Activated T-helper 2 cell treated with anti-CD3 and anti-CD28 coated beads, Interferon-gamma antibody, Interleukin-2, Interleukin-4, amounts not matched to agents 10 μg/mL and 5 μg/mL and 100 μg/mL, durations not matched to agents 14 hours and 24 hours and 36 hours (primary cell): ENCODE results near the gene SFI1. TPM values are rescaled to one million over a fixed set of nuclear protein-coding genes. Genes with fewer than 3 reads are reported as not detected.
"Not testable (repeated sequence)": the region's sequence is repeated elsewhere in the genome, so short reads cannot be mapped to it uniquely, and the experiment has no call there.

Source experiments
- DNase-seq: peaks from one replicate; pipeline ENCODE4 v3.0.0; 2021; ENCODE audit warnings: low spot score
- H3K27ac Mint-ChIP-seq: one replicate; pipeline ENCODE4 v1.8.0; 2021; ENCODE audit warnings: mixed read lengths
- H3K27me3 Mint-ChIP-seq: one replicate; pipeline ENCODE4 v1.8.0; 2021; ENCODE audit warnings: low read depth, mixed read lengths
- H3K36me3 Mint-ChIP-seq: one replicate; pipeline ENCODE4 v1.8.0; 2021; ENCODE audit warnings: low read depth, mixed read lengths
- H3K4me1 Mint-ChIP-seq: one replicate; pipeline ENCODE4 v1.8.0; 2021; ENCODE audit warnings: low read depth, mixed read lengths
- H3K4me3 Mint-ChIP-seq: one replicate; pipeline ENCODE4 v1.8.0; 2021; ENCODE audit warnings: low read depth, mild to moderate bottlenecking, moderate library complexity, mixed read lengths
- H3K9me3 Mint-ChIP-seq: one replicate; pipeline ENCODE4 v1.8.0; 2021; ENCODE audit warnings: mixed read lengths
- intact Hi-C: fragments of 100-400 bp; cut with micrococcal nuclease; formaldehyde crosslinking; loops from one replicate; pipeline ENCODE4 v1.15.1; 2023
- total RNA-seq: library from RNA; stranded (reverse); gene quantifications from 2 replicates; pipeline ENCODE4 v1.2.3, GENCODE V29; 2022

SFI1 gene
- total RNA-seq, 1 donor from 2014 or later, result 409 TPM

DNA sequence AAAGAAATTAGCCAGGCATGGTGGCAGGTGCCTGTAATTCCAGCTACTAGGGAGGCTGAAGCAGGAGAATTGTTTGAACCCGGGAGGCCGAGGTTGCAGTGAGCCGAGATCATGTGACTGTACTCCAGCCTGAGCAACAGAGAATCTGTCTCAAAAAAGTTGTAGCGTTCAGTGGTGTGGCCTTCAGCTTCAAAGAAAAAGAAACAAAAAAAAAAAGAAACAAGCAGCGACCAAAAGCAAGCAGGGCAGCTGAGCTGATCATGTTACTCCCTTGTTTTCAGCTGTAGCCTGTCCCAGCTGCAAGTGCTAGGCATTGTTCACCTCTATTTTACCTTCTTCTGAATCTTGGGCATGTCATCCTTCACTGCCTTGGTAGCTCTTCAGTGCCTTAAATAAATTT lies 37.0 kb downstream of the SFI1 start:
- no peak overlapping the region for H3K4me3 Mint-ChIP-seq
- H3K27me3 Mint-ChIP-seq, result no peaks in the 10 kb centered on the region
- peak overlapping the region; percentile 88 for H3K27ac Mint-ChIP-seq
- peaks cover 76% of the 10 kb centered on the region for H3K36me3 Mint-ChIP-seq
- intact Hi-C loops, result no loop called here
- no peak for DNase-seq
- no peaks in the 10 kb centered on the region for H3K9me3 Mint-ChIP-seq
- peaks cover 65% of the 10 kb centered on the region for H3K4me1 Mint-ChIP-seq

DNA sequence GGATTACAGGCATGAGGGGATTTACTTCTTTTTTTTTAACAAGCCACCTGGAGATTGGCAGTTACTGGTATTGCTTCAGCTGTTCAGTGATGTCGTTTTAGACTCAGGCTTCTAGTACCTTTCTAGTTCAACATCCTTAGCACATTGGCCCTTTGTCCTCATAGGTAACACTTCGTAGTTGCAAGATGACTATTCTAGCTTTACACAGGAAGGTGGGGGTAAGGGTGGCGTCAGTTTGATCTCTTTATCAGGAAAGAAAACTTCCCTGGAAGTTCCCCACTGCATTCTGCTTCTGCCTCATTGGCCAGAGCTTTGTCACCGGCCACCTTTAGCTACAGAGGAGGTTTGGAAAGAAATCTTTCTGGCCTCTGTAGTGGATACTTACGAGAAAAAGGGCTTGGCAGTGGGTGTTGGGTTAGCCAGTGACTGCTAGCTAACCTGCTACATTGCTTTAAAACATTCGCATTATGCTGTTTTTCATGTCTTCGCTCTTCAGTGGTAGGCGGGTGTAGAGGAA lies 40.7 kb downstream of the SFI1 start:
- intact Hi-C loops, result loop anchor here (1.0 to 5.0 kb wide), 5 partner anchors 11 to 245 kb away; partner anchors contain the start of genes PIK3IP1 and SFI1
- Mint-ChIP-seq H3K27me3 (no peaks in the 10 kb centered on the region), H3K27ac (peak overlapping the region; percentile 99), H3K4me1 (peaks cover 60% of the 10 kb centered on the region), H3K36me3 (peaks cover 73% of the 10 kb centered on the region), H3K9me3 (no peaks in the 10 kb centered on the region), H3K4me3 (peak overlapping the region; percentile 64)
- DNase-seq, result peak; percentile 26

DNA sequence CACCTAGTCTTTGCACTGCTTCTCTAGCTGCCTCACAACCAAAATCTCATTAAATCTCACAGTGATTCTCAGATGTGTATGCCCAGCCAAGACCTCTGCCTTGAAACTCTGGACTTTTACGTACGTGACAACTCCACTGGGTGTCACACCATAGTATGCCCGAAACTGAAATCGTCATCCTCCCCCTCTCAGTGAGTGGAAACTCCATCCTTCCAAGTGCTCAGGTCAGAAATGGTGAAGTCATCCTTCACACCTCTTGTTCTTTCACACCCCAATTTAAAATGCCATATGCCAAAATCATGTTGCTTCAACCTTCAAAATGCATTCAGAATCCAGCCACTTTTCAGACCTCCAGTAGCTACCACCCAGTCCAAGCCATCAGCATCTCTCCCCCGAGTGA lies 42.5 kb downstream of the SFI1 start:
- DNase-seq, result peak; percentile 18
- Mint-ChIP-seq H3K9me3 (no peaks in the 10 kb centered on the region), H3K36me3 (peaks cover 61% of the 10 kb centered on the region), H3K4me3 (peak overlapping the region; percentile 70), H3K27ac (peak overlapping the region; percentile 99), H3K27me3 (no peaks in the 10 kb centered on the region), H3K4me1 (peaks cover 45% of the 10 kb centered on the region)
- intact Hi-C loops, result loop anchor here (5.0 kb wide), 2 partner anchors 93 to 247 kb away; partner anchors contain the start of gene PIK3IP1

DNA sequence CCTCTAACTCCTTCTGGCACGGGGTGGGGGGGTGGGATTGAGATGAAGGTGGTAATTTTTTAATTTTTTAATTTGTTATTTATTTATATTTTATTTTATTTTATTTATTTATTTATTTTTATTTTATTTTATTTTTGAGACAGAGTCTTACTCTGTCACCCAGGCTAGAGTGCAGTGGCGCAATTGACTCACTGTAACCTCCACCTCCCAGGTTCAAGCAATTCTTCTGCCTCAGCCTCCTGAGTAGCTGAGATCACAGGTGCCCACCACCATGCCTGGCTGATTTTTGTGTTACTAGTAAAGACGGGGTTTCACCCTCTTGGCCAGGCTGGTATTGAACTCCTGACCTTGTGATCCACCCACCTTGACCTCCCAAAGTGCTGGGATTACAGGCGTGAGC lies 43.8 kb downstream of the SFI1 start:
- Mint-ChIP-seq H3K4me1 (peaks cover 39% of the 10 kb centered on the region), H3K27ac (peak overlapping the region; percentile 93), H3K36me3 (peaks cover 59% of the 10 kb centered on the region)
- intact Hi-C loops, H3K9me3 Mint-ChIP-seq, DNase-seq, H3K27me3 Mint-ChIP-seq, H3K4me3 Mint-ChIP-seq: not testable (repeated sequence)

DNA sequence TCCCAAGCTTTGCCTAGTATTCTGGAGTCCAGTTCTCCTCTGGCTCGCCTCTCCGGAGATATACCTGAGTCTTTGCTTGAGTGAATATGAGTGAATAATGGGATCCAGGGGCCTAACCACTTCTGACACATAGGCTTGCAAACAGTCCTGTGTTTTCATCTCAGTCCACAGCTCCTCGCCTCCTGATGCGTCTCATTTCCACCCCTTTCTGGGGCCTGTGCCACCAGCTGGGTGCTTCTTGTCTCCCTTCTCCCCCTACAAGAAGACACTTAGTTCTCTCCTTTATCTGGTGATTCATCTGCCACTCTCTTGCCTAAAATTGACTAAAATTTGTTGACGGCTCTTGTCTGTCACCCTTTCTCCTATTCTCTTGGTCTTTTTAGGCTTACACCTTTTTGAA lies 44.6 kb downstream of the SFI1 start:
- Mint-ChIP-seq H3K36me3 (peaks cover 62% of the 10 kb centered on the region), H3K9me3 (no peaks in the 10 kb centered on the region), H3K4me3 (no peak overlapping the region), H3K4me1 (peaks cover 35% of the 10 kb centered on the region), H3K27ac (peak overlapping the region; percentile 93), H3K27me3 (no peaks in the 10 kb centered on the region)
- DNase-seq, result no peak
- intact Hi-C loops, result no loop called here

DNA sequence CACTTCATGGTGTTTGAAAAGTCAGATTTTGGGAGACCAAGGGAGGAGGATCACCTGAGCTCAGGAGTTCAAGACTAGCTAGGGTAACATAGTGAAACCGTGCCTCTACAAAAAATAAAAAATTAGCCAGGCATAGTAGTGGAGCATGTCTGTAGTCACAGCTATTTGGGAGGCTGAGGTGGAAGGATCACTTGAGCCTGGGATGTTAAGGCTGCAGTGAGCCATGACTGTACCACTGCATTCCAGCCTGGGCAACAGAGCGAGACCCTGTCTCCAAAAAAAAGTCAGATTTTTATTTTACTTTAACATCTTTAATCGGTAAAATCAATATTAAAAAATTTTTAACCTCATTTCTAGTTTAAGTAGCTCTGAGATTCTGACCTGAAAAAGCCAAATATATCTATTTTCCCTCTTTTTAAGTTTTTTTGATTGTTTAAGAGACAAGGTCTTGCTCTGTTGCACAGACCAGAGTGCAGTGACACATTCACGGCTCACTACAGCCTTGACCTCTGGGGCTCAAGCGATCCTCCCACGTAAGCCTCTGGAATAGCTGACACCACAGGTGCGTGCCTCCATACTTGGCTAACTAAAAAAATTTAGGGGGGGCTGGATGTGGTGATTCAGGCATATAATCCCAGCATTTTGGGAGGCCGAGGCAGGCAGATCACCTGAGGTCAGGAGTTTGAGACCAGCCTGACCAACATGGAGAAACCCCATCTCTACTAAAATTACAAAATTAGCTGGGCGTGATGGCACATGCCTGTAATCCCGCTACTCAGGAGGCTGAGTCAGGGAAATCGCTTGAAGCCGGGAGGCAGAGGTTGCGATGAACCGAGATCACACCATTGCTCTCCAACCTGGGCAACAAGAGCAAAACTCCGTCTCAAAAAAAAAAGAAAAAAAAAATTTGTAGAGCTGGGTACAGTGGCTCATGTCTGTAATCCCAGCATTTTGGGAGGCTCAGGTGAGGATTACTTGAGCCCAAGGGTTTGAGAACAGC lies 48.4 kb downstream of the SFI1 start:
- peaks cover 65% of the 10 kb centered on the region for H3K36me3 Mint-ChIP-seq
- no peak overlapping the region for H3K27ac Mint-ChIP-seq
- DNase-seq, result no peak
- H3K4me3 Mint-ChIP-seq, result no peak overlapping the region
- no peaks in the 10 kb centered on the region for H3K27me3 Mint-ChIP-seq
- intact Hi-C loops, result no loop called here
- H3K9me3 Mint-ChIP-seq, result no peaks in the 10 kb centered on the region
- peaks cover 14% of the 10 kb centered on the region for H3K4me1 Mint-ChIP-seq

DNA sequence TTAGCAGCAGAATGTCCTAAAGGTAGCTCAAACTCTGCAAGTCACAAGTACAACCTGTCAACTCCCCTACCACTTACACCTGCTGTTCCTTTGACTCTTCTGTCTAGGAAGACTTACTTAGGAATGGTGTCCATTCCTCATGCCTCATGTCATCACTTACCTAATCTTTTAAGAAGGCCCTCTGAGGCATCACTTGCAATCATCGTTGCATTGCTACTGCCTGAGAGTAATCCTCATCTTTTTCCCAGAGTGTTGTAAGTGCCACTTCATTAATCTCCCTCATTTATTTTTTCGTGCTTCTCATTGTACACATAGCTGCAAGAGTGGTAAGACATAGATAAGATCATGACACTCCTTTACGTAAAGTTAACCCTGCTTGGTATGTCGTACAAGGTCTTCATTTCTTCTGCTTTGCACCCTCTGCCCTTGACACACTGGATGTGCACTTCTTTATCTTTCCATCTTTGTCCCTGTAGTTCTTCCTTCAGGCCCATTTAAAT lies 54.6 kb downstream of the SFI1 start:
- no peak for DNase-seq
- no peaks in the 10 kb centered on the region for H3K9me3 Mint-ChIP-seq
- intact Hi-C loops, result no loop called here
- peaks cover 28% of the 10 kb centered on the region for H3K4me1 Mint-ChIP-seq
- no peak overlapping the region for H3K4me3 Mint-ChIP-seq
- peak overlapping the region; percentile 63 for H3K27ac Mint-ChIP-seq
- H3K36me3 Mint-ChIP-seq, result peaks cover 69% of the 10 kb centered on the region
- H3K27me3 Mint-ChIP-seq, result no peaks in the 10 kb centered on the region

DNA sequence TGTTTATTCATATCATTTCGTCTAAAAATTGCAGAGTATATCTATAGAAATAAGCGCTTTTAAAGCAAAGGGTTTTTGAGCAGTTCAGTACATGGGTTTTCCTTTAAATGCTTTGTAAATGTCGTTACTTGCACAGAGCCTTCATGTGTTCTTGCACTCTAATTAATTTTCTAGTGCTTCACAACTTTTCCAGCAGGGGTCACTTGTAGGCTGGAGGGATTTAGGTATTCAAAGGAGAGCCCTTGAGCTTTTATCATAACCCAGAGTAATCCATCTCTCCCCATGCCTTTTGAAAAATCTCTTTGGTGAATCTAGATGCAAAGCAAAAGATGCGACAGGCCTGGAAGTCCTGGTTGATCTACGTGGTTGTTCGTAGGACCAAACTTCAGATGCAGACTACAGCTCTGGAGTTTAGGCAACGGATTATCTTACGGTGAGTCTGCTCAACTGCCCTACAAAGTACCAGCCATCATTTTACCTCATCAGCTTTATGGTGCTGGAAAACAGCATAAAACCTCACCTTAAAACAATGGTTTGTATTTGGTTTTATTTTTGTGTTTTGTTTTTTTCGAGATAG lies 60.4 kb downstream of the SFI1 start:
- Mint-ChIP-seq H3K4me3 (no peak overlapping the region), H3K4me1 (peaks cover 25% of the 10 kb centered on the region), H3K36me3 (peaks cover 61% of the 10 kb centered on the region), H3K9me3 (no peaks in the 10 kb centered on the region), H3K27ac (peak overlapping the region; percentile 79), H3K27me3 (no peaks in the 10 kb centered on the region)
- DNase-seq, result no peak
- intact Hi-C loops, result no loop called here

DNA sequence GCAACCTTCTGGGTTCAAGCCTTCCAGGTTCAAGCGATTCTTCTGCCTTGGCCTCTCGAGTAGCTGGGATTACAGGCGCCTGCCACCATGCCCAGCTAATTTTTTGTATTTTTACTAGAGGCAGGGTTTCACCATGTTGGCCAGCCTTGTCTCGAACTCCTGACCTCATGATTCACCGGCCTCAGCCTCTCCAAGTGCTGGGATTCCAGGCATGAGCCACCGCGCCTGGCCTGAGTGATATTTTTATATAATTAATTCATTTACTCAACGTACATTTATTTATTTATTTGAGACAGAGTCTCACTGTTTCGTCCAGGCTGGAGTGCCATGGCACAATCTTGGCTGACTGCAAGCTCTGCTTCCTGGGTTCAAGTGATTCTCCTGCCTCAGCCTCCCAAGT lies 62.2 kb downstream of the SFI1 start:
- H3K9me3 Mint-ChIP-seq, H3K4me3 Mint-ChIP-seq, intact Hi-C loops, H3K27me3 Mint-ChIP-seq, DNase-seq, H3K27ac Mint-ChIP-seq, H3K4me1 Mint-ChIP-seq: not testable (repeated sequence)
- H3K36me3 Mint-ChIP-seq, result peaks cover 58% of the 10 kb centered on the region

DNA sequence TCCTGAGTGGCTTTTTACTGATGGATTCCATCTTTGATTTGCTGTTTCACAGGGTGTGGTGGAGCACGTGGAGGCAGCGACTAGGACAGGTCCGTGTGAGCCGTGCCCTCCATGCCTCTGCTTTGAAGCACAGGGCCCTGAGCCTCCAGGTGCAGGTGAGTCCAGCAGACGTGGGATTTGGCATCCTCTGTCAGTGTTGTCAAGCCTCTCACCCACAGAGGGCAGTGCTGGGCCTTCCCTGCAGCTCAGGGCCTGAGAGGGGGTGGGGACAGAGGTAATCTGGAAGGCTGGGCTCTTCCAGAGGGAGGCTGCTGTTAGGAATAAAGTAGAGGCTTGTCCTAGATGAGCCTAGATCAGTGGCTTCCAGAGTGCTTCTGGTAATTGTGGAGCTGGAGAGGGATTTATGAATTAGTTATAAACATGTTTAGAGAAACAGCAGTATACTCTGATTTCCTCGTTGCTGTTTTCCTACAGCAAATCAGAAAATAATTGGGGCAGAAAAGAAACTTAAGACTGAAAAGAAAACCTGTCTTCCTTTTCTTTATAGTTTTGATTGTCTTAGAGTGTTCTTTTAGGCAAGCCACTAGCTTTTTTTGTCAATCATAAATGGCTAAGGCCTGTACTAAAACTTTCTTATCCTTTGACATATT lies 65.0 kb downstream of the SFI1 start:
- intact Hi-C loops, result loop anchor here (2.0 kb wide), 1 partner anchor 69 kb away; no protein-coding TSS in a partner anchor
- Mint-ChIP-seq H3K36me3 (peaks cover 59% of the 10 kb centered on the region), H3K4me3 (no peak overlapping the region), H3K9me3 (no peaks in the 10 kb centered on the region), H3K27me3 (no peaks in the 10 kb centered on the region), H3K27ac (peak overlapping the region; percentile 70), H3K4me1 (peaks cover 10% of the 10 kb centered on the region)
- DNase-seq, result peak; percentile 26

DNA sequence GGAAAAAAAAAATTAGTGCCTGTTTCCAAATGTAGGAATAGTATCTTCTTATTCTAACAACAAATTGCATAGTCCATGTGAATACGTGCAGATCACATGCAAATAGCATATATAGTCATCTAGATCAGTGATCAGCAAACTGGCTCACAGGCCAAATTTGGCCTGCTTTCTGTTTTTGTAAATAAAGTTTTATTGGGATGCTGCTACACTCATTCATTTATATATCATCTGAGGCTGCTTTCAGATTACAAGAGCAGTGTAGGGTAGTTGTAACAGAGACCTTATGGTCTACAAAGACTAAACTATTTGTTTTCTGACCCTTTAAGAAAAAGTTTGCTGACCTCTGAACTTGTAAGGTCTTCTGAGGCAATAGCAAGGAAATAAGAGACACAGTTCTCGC lies 65.6 kb downstream of the SFI1 start:
- Mint-ChIP-seq H3K4me3 (no peak overlapping the region), H3K36me3 (peaks cover 57% of the 10 kb centered on the region), H3K27me3 (no peaks in the 10 kb centered on the region), H3K9me3 (no peaks in the 10 kb centered on the region), H3K27ac (no peak overlapping the region), H3K4me1 (peaks cover 8% of the 10 kb centered on the region)
- intact Hi-C loops, result loop anchor here (2.0 kb wide), 1 partner anchor 69 kb away; no protein-coding TSS in a partner anchor
- no peak for DNase-seq

DNA sequence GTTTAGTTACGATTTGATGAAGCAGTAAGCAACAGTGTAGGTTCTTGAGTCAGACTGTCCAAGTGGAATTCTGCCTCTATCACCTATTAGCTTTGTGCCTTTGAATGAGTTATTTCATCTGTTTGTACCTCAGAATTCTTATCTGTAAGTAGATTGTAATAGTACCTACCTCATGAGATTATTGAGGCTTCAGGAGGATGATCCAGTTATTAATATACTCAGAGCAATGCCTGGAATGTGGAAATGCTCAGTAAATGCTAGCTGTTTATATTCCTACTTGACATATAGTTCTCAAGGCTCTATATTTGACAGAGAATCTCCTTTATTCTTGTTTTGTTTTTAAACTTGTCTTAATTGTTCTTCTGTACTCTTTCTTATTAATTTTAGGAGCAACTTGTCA lies 70.1 kb downstream of the SFI1 start:
- H3K27ac Mint-ChIP-seq, result no peak overlapping the region
- no peaks in the 10 kb centered on the region for H3K27me3 Mint-ChIP-seq
- peaks cover 11% of the 10 kb centered on the region for H3K4me1 Mint-ChIP-seq
- no peak for DNase-seq
- intact Hi-C loops, result no loop called here
- H3K4me3 Mint-ChIP-seq, result no peak overlapping the region
- peaks cover 66% of the 10 kb centered on the region for H3K36me3 Mint-ChIP-seq
- H3K9me3 Mint-ChIP-seq, result no peaks in the 10 kb centered on the region
